PC-9 (cell line): ENCODE measurements around the gene PUM2.

Experiments
- EZH2 ChIP-seq: fragments of 200-600 bp; sonication (generic); IDR thresholded peaks from 2 replicates; pipeline ENCODE4 v1.8.0; 2017; ENCODE audit warnings: antibody characterized with exemption, low read depth
- TF ChIP-seq, protein P1 (sequence below): fragments of 200-600 bp; sonication (generic); conservative IDR thresholded peaks from 2 replicates; pipeline ENCODE4 v1.6.1; 2017; ENCODE audit warnings: mixed run types, antibody characterized with exemption, mild to moderate bottlenecking, moderate library complexity

DNA sequence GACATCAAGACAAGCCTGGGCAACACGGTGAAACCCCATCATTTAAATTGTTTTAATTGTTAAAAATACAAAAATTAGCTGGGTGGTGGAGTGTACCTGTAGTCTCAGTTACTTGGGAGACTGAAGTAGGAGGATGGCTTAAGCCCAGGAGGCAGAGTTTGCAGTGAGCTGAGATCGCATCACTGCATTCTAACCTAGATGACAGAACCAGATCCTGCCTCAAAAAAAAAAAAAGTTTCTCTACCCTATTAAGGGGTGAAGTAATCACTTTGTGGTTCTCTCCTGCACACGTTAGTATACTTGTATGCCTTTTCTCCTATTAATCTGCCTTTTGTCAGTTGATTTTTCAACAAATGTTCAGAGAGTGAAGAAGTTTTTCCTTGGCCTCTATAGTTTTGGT is 18.1 kb upstream of the PUM2 start:
- TF ChIP-seq, protein P1, sequence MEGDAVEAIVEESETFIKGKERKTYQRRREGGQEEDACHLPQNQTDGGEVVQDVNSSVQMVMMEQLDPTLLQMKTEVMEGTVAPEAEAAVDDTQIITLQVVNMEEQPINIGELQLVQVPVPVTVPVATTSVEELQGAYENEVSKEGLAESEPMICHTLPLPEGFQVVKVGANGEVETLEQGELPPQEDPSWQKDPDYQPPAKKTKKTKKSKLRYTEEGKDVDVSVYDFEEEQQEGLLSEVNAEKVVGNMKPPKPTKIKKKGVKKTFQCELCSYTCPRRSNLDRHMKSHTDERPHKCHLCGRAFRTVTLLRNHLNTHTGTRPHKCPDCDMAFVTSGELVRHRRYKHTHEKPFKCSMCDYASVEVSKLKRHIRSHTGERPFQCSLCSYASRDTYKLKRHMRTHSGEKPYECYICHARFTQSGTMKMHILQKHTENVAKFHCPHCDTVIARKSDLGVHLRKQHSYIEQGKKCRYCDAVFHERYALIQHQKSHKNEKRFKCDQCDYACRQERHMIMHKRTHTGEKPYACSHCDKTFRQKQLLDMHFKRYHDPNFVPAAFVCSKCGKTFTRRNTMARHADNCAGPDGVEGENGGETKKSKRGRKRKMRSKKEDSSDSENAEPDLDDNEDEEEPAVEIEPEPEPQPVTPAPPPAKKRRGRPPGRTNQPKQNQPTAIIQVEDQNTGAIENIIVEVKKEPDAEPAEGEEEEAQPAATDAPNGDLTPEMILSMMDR = no peak
- TF ChIP-seq EZH2 = no peak
